ENCODE results near the gene HOXC10. TPM values are rescaled to one million over a fixed set of nuclear protein-coding genes. Genes with fewer than 3 reads are reported as not detected.

HOXC10 gene
- total RNA-seq, 1 experiment from 2014 or later, result 3.8 TPM

DNA sequence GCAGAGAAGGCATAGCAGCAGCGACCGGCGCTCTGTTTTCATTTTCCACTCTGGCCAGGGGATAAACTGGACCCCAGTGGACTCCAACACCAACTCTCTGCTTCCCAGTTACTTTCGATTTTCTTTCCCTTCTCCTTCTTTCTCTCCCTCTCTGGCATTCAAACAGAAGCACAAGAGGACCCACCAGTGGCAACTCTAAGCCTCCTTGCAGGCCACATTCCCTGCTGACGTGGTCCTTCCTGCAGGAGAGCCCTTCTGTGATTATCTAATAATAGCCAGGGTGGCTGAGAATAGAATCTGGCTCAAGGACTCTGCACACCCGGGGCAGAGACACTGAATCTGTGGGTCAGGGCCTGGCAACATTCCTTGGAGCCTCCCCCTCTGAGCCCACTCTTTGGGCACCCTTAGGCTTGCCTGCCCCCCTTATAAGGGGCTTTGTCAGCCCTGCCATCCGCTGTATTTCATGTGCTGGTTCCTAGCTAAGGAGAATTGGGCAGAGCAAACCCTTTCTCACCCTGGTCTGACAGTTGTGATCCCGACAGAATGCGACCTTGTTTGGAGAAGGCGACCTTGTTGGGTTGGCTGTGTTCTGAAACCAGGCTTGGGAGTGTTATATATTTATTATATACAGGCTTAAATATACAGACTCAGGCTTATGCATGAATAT is 35.1 kb downstream of the HOXC10 start:
- H3K4me1 ChIP-seq (ENCODE audit: control insufficient read depth in 1 of 2, insufficient read depth in 2 of 2, low read length in 2 of 2), result peaks cover 24 to 38% of the 10 kb centered on the region in 2 experiments
- H2AFZ ChIP-seq (ENCODE audit: low read depth, low read length, poor library complexity, severe bottlenecking), result no peak overlapping the region
- POLR2A ChIA-PET, result no interaction called here
- CTCF ChIA-PET, result interaction anchor here (5.3 kb wide), 1 partner anchor 12 kb away, joined by 38 read pairs; the partner anchor contains the start of gene HOXC5
- no peaks in the 10 kb centered on the region for H3K79me2 ChIP-seq (ENCODE audit: insufficient read depth, low read length)
- H3K9me3 ChIP-seq (ENCODE audit: control insufficient read depth in 1 of 2, insufficient read depth in 1 of 2, low read depth in 1 of 2, low read length in 2 of 2), result no peaks in the 10 kb centered on the region
- no peak for TF ChIP-seq TCF7L2 (IDR thresholded peaks at IDR 0.05; ENCODE audit: borderline replicate concordance, extremely low read depth, insufficient read depth, insufficient read length)
- no peak for TF ChIP-seq ELF1 (IDR thresholded peaks at IDR 0.05; ENCODE audit: borderline replicate concordance, low read depth)
- no peak for TF ChIP-seq CTCF (IDR thresholded peaks at IDR 0.05 in 2 of 3, conservative IDR thresholded peaks at IDR 0.05 in 1 of 3; ENCODE audit: borderline replicate concordance in 1 of 3, insufficient read depth in 1 of 3, low read depth in 2 of 3, low read length in 2 of 3)
- TF ChIP-seq, protein P1, sequence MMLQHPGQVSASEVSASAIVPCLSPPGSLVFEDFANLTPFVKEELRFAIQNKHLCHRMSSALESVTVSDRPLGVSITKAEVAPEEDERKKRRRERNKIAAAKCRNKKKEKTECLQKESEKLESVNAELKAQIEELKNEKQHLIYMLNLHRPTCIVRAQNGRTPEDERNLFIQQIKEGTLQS (IDR thresholded peaks at IDR 0.05), result no peak
- no peak for TF ChIP-seq ZBTB33 (IDR thresholded peaks at IDR 0.05; ENCODE audit: extremely low read depth, insufficient replicate concordance, low read length)
- no peak for TF ChIP-seq EZH2phosphoT487 (IDR thresholded peaks at IDR 0.05; ENCODE audit: borderline replicate concordance)
- no peak for TF ChIP-seq FOSL1 (IDR thresholded peaks at IDR 0.05; ENCODE audit: low read depth)
- intact Hi-C loops (cut with micrococcal nuclease), result no loop called here
- H3K4me3 ChIP-seq (replicated peaks in 1 of 2; ENCODE audit: low read depth in 1 of 2, low read length in 2 of 2), result no peak overlapping the region
- no peak overlapping the region for H3K4me2 ChIP-seq (ENCODE audit: low read length)
- no peaks in the 10 kb centered on the region for H3K27me3 ChIP-seq (ENCODE audit: insufficient read depth, low read length)
- no peaks in the 10 kb centered on the region for H4K20me1 ChIP-seq (ENCODE audit: insufficient read depth)
- ATAC-seq (no peak), DNase-seq (ENCODE audit: low read depth, low spot score) (no peak)
- no peak overlapping the region for H3K9ac ChIP-seq (ENCODE audit: low read length)
- RAD21 ChIA-PET (ENCODE audit: low non-redundant PET in 1 of 2, low total read pairs in 2 of 2, uncharacterized antibody in 2 of 2, unreplicated experiment in 2 of 2), result no interaction called here
- BruUV-seq (replicated peaks), result no TSS peak
- H3K36me3 ChIP-seq (ENCODE audit: control insufficient read depth in 1 of 2, insufficient read depth in 2 of 2, low read length in 2 of 2), result no peaks in the 10 kb centered on the region
- no peaks in the 10 kb centered on the region for H3K9me2 ChIP-seq (ENCODE audit: insufficient read depth)
- H3K27ac ChIP-seq (ENCODE audit: low read depth, low read length), result no peak overlapping the region
